ENCODE data around the gene UST.

The UST gene

GRCh38 chr6:148709577-148709976 is 37.3 kb upstream of the UST start:
- Histone ChIP-seq H3F3A (ENCODE audit: control insufficient read depth, insufficient read depth) (no peaks in the 10 kb centered on the region), H3K9me3 (ENCODE audit: control insufficient read depth, insufficient read depth, low read length) (no peaks in the 10 kb centered on the region), H3K4me3 (ENCODE audit: low read length) (no peak overlapping the region), H3K27ac (ENCODE audit: low read depth, low read length) (no peak overlapping the region), H4K20me1 (ENCODE audit: control insufficient read depth, insufficient read depth, low read depth, low read length) (no peaks in the 10 kb centered on the region), H3K36me3 (ENCODE audit: control insufficient read depth, low read length) (no peaks in the 10 kb centered on the region), H3K27me3 (ENCODE audit: control insufficient read depth, low read length) (0 out of 2 replicates have a peak, but pooled peaks cover 3% of the 10 kb centered on the region), H3K4me1 (ENCODE audit: control insufficient read depth, low read length) (no peaks in the 10 kb centered on the region), H3K4me2 (ENCODE audit: low read length) (no peak overlapping the region), H3K79me2 (ENCODE audit: control insufficient read depth, low read length) (no peaks in the 10 kb centered on the region), H3K9me2 (replicated peaks; ENCODE audit: control insufficient read depth, low read length) (no peaks in the 10 kb centered on the region)
- TF ChIP-seq, protein P1, sequence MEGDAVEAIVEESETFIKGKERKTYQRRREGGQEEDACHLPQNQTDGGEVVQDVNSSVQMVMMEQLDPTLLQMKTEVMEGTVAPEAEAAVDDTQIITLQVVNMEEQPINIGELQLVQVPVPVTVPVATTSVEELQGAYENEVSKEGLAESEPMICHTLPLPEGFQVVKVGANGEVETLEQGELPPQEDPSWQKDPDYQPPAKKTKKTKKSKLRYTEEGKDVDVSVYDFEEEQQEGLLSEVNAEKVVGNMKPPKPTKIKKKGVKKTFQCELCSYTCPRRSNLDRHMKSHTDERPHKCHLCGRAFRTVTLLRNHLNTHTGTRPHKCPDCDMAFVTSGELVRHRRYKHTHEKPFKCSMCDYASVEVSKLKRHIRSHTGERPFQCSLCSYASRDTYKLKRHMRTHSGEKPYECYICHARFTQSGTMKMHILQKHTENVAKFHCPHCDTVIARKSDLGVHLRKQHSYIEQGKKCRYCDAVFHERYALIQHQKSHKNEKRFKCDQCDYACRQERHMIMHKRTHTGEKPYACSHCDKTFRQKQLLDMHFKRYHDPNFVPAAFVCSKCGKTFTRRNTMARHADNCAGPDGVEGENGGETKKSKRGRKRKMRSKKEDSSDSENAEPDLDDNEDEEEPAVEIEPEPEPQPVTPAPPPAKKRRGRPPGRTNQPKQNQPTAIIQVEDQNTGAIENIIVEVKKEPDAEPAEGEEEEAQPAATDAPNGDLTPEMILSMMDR (IDR thresholded peaks at IDR 0.05; ENCODE audit: low read depth, low read length, poor library complexity, severe bottlenecking): no peak
- TF ChIP-seq EZH2phosphoT487 (IDR thresholded peaks at IDR 0.05; ENCODE audit: borderline replicate concordance, low read length): no peak

DNA sequence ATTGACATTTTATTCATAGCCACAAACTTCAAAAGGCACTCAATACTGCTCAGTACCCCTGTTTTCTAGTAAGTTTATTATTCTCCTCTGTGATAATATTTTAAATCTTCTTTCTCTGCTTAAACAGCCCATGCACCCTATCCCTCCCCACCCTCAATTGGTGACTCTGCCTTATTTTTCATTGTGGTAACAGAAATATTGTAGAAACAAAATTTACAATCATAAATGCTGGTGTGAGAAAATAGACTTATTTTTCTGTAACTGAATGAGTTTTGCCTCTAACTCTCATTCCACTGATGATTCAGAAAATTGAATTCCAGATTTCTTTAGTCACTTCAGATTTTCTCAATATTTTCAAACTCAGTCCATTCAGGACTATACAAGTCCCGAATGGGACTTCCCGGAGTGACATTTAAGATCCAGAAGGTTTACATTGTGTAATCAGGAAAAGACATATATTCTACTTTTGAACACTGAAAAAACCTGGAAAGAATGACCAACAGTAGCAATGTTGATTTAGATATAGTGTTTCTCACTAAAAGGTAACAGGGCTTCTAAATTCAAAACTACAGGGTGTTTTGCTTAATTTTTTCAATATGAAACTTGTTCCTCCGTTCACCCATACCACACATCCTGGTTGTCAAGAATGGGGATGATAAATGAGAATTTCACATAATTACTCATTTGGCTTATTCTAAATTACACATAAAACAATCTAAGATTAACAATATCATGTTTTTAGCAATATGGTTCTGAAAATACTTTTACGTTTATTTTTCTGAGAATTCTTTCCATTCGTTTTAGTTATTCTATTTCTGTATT is 34.8 kb upstream of the UST start:
- TF ChIP-seq EZH2phosphoT487 (IDR thresholded peaks at IDR 0.05; ENCODE audit: borderline replicate concordance, low read length): no peak
- TF ChIP-seq, protein P1 (IDR thresholded peaks at IDR 0.05; ENCODE audit: low read depth, low read length, poor library complexity, severe bottlenecking): no peak
- Histone ChIP-seq H3K27ac (ENCODE audit: low read depth, low read length) (no peak overlapping the region), H3F3A (ENCODE audit: control insufficient read depth, insufficient read depth) (no peaks in the 10 kb centered on the region), H3K4me3 (ENCODE audit: low read length) (no peak overlapping the region), H3K9me2 (replicated peaks; ENCODE audit: control insufficient read depth, low read length) (no peaks in the 10 kb centered on the region), H3K27me3 (ENCODE audit: control insufficient read depth, low read length) (0 out of 2 replicates have a peak, but pooled peaks cover 3% of the 10 kb centered on the region), H3K4me1 (ENCODE audit: control insufficient read depth, low read length) (no peaks in the 10 kb centered on the region), H3K9me3 (ENCODE audit: control insufficient read depth, insufficient read depth, low read length) (no peaks in the 10 kb centered on the region), H3K4me2 (ENCODE audit: low read length) (no peak overlapping the region), H4K20me1 (ENCODE audit: control insufficient read depth, insufficient read depth, low read depth, low read length) (no peaks in the 10 kb centered on the region), H3K36me3 (ENCODE audit: control insufficient read depth, low read length) (no peaks in the 10 kb centered on the region), H3K79me2 (ENCODE audit: control insufficient read depth, low read length) (no peaks in the 10 kb centered on the region)

DNA sequence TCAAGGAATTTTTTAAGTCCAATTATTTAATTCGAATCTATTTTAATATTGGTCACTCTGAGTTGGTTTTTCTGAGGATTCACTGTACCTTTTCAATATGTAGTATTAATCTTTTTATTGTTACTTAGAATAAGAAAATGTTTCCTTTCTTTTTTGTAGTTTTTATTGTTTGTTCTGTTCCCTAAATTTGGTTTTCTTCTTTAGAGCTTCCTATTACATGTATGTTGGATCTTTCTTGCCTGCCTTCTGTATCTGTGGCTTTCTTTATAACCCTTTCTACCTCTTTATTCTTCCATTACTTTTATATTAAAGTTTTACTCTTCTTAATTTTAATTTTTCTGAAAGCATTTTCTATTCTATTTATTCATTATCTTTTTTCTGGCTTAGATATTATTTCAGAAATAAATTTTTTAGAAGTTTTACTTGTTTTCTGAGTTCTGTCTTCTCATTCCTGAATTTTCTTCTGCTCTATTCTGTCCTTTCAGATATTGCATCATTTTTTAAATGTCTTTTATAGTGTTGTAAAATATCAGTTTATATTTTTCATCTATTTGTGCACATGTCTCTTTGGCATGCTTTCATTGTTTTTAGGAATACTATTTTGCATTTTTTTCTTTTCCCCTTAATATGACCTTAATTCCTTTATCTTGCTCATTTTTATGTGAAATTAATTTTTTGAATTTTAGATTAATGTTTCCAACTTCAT is 33.6 kb upstream of the UST start:
- H3K4me1 ChIP-seq (ENCODE audit: control insufficient read depth, low read length): no peaks in the 10 kb centered on the region
- no peaks in the 10 kb centered on the region for H4K20me1 ChIP-seq (ENCODE audit: control insufficient read depth, insufficient read depth, low read depth, low read length)
- no peak for TF ChIP-seq EZH2phosphoT487 (IDR thresholded peaks at IDR 0.05; ENCODE audit: borderline replicate concordance, low read length)
- TF ChIP-seq, protein P1 (IDR thresholded peaks at IDR 0.05; ENCODE audit: low read depth, low read length, poor library complexity, severe bottlenecking): no peak
- no peaks in the 10 kb centered on the region for H3K36me3 ChIP-seq (ENCODE audit: control insufficient read depth, low read length)
- no peak overlapping the region for H3K4me2 ChIP-seq (ENCODE audit: low read length)
- no peaks in the 10 kb centered on the region for H3F3A ChIP-seq (ENCODE audit: control insufficient read depth, insufficient read depth)
- no peak overlapping the region for H3K4me3 ChIP-seq (ENCODE audit: low read length)
- 0 out of 2 replicates have a peak, but pooled peaks cover 2% of the 10 kb centered on the region for H3K27me3 ChIP-seq (ENCODE audit: control insufficient read depth, low read length)
- H3K9me2 ChIP-seq (replicated peaks; ENCODE audit: control insufficient read depth, low read length): no peaks in the 10 kb centered on the region
- no peaks in the 10 kb centered on the region for H3K79me2 ChIP-seq (ENCODE audit: control insufficient read depth, low read length)
- no peaks in the 10 kb centered on the region for H3K9me3 ChIP-seq (ENCODE audit: control insufficient read depth, insufficient read depth, low read length)
- H3K27ac ChIP-seq (ENCODE audit: low read depth, low read length): no peak overlapping the region
